ENCODE measurements around the gene ENOX1.

ENOX1 gene

GRCh38 chr13:43608400-43609137, 178.2 kb downstream of the ENOX1 start:
- DNase-seq (ENCODE audit: low spot score), result no peak

DNA sequence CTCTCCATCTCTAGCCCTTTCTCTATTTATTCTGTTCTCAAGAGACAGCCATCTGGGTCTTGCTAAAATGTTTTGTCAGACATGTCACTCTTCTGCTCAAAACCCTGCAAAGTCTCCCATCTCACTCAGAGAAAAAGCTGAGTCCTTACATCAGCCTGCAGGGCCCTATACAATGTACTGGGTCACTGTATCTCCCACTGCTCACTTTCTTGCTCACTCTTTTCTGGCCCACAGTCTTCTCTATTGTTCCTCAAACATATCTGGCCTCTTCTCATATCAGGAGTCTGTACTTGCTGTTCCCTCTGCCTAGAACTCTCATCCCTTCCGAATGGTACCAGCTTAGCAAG, 189.2 kb downstream of the ENOX1 start:
- no peak for DNase-seq (ENCODE audit: low spot score)

- DNase-seq (ENCODE audit: low spot score), result no peak
These were observed 189.7 kb downstream of the ENOX1 start for GRCh38 chr13:43596924-43597598.

GRCh38 chr13:43596006-43596405, 190.8 kb downstream of the ENOX1 start:
- no peak for DNase-seq (ENCODE audit: low spot score)

DNA sequence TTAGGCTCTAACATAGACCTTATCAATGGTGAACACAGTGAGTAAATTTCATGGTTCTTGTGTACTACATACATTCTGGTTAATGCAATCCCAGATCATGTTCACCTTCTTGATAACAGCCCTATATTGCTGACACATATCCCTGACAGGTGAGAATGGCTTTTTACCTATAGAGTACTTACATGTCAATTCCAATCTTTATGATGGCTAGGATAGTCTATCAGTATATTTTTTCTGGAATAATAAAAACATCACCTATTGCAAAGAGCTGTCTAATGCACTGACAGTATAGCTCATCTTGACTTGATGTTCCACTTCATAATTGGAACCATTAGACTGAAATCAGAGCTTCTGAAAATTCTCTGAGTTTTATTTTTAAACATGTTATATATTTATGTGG, 199.4 kb downstream of the ENOX1 start:
- no peak for DNase-seq (ENCODE audit: low spot score)

GRCh38 chr13:43584751-43585150, 202.0 kb downstream of the ENOX1 start:
- DNase-seq (ENCODE audit: low spot score), result no peak

DNA sequence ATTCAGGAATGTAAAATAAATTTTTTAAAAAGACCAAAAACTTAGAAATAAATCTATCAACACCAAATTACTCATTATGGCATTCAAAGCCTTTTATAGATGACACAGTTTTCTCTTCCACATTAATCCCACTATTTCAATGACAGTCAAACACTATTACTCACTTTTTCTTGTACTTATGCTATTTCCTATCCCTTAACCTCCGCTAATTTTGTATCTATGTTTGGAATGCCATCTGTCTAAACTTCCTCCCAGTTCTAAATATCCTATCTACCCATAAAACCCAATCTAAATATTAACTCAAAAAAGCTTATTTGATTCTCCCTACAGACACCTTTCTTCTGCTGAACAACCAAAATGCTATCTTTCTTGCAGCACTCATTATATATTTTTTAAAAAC, 203.5 kb downstream of the ENOX1 start:
- no peak for DNase-seq (ENCODE audit: low spot score)

GRCh38 chr13:43580280-43580679, 206.5 kb downstream of the ENOX1 start:
- no peak for DNase-seq (ENCODE audit: low spot score)

- no peak for DNase-seq (ENCODE audit: low spot score)
These were observed 207.5 kb downstream of the ENOX1 start for GRCh38 chr13:43579321-43579720.

DNA sequence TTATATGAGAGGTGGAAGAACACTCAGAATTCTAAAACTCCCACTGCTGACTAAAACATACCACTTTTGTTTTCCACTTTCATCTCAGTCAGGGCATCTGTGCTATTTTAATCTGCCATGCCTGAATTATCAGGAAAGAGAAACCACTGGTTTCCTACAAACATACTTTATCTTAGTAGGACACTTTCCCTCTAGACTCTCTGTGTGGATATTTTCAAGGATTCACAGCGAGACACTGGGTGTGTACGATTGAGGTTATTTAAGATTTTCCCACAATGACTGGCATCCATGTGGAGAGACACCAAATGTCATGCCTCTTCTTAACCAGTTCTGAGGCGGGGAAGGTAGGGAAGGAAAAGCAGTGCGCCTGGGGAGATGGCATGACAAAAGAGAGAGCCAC, 212.2 kb downstream of the ENOX1 start:
- DNase-seq (ENCODE audit: low spot score), result no peak

DNA sequence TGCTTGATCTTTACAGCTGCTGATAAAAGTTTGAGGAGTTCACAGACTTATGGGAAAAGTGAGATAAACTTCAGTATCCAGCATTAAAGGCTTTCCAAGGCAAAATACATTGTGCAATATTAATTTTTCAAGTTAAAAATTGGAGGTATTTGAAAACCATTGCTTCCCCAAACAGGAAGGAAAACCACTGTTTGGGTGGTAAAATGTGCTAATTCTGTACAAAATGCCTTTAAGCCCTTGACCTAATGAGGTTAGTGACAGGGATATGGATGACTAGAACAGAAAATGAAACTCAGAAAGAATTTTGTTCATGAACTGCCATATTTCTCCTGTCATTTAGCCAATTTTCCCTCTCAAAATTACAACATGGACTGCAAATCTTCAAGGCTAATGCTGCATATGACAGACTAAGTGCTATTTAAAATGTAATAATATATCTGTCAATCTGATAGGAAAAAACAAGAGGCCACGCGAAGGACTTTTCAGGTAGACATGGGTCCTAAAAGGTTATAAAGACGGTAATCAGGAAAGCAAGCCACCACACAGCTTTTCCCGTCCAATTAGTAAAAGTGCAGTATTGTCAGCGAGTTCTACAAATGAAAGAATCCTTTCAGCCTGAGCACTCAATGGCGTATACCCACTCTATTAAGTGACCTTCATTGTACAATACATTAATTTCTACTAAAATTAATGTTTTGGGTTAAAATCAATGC, 212.8 kb downstream of the ENOX1 start:
- no peak for DNase-seq (ENCODE audit: low spot score)

- DNase-seq (ENCODE audit: low spot score), result no peak
These were observed 213.4 kb downstream of the ENOX1 start for GRCh38 chr13:43573361-43573740.

DNA sequence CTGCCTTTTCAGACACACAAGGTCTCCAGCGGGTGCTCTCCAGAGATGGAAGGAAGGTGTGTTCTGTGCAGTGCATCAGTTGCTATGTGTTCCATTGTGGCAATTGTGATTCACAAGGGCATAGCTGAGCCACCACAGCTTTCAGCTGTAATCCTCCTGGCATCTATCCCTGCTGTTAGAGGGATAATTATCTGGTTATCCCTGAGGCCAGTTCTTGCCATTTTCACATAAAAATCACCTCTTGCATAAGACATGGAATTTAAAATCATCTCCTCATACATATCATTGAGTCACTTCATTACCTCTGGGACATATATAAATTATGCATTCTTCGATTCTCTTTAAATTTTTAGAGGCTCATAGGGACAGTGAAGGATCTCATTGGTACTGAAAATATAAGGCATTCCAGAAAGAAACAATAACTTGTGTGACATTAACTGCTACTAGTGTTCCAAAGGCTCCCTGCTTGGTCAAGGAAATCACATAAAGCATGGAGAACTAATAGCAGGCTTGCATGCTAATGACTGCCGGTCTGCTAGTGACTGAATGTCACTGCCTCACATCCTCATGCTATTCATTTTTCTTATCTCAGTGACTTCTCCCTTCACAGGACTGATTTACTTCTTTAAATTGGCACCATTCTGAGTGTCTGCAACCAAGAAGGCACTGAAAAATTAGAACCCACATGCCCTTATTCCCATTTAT, 214.0 kb downstream of the ENOX1 start:
- DNase-seq (ENCODE audit: low spot score), result no peak

DNA sequence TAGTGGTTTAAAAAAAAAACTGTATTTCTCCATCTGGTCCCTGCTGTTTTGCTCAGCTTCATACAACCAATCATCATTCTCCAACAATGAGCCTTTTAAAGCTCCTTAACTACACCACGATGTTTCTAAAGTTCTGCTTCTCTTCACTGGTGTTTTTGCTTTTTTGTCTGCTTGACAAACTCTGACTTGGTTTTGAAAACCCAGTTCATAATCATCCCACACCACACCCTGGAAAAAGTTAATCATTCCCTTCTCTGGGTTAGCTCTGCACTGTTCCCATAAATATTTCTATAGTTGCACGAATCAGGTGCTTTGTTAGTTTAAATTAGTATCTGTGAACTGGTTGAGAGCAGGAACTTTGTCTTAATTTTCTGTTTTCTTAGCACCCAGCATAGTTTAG, 217.1 kb downstream of the ENOX1 start:
- no peak for DNase-seq (ENCODE audit: low spot score)

DNA sequence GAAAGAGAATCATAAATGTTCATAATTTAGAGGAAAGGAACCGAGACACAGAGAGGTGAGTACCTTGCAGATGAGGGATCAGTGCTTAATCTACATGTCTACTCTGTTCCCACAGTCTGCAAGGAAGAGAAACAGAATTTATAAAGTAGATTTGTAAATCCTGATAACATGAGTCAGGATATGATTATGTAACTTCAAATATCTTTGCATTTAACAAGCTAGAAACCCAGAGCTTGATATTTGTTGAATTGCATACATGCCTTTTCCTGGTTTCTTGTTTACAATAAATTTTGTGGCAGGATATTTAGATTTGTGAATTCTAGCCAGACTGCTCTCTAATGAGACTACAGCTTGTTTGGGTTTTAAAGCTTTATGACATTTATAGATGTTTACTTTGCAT, 219.2 kb downstream of the ENOX1 start:
- no peak for DNase-seq (ENCODE audit: low spot score)

DNA sequence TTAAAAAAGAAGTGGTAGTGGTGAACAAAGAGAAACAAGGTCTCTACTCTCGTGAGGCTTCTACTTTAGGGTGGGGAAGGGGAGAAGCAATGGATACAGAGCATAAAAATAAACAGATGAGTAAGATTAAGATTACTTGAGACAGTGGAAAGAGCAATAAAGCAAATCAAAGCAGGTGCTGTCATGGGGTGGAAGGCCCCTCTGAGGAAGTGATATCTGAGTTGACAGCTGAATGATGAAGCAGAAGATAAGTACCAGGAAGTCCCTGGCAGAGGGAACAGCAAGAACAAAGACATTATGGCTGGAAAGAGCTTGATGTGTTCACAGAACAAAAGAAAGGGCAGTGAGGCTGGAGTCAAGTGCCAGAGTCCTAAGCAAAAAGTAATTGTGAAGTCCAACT, 221.8 kb downstream of the ENOX1 start:
- no peak for DNase-seq (ENCODE audit: low spot score)

GRCh38 chr13:43561081-43561480, 225.7 kb downstream of the ENOX1 start:
- DNase-seq (ENCODE audit: low spot score), result no peak

GRCh38 chr13:43558939-43559338, 227.8 kb downstream of the ENOX1 start:
- no peak for DNase-seq (ENCODE audit: low spot score)

GRCh38 chr13:43558326-43558725, 228.4 kb downstream of the ENOX1 start:
- DNase-seq (ENCODE audit: low spot score), result no peak

DNA sequence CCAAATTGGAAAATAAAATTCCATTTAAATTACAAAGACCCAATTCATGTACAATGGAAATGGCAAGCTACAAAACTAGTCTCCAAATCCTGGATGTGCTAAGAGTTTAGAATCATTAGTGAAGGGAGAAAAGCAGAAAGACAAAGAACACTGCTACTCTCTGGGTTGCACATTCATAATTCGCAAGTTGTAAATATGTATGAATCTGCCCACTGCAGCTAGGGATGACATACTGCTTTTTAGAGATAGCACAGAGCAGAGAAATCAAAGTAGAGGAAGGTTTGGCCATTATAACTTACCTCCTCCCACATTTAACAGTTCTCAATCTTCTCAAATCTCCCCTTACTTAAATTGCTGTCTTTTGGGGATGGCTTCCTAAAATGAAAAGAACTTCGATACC, 231.1 kb downstream of the ENOX1 start:
- no peak for DNase-seq (ENCODE audit: low spot score)

GRCh38 chr13:43551897-43552456, 234.8 kb downstream of the ENOX1 start:
- no peak for DNase-seq (ENCODE audit: low spot score)

- no peak for DNase-seq (ENCODE audit: low spot score)
These were observed 240.0 kb downstream of the ENOX1 start for GRCh38 chr13:43546816-43547215.
